DMS153 treated with DMSO at 0.1 percent for 48 hours (cell line): Measurements from ENCODE around the gene CDK10.

Source experiments
- DNase-seq: peaks from one replicate; lab custom pipeline; 2025; ENCODE audit not compliant: unreplicated experiment; lab: John Stamatoyannopoulos, UW

Gene CDK10

DNA sequence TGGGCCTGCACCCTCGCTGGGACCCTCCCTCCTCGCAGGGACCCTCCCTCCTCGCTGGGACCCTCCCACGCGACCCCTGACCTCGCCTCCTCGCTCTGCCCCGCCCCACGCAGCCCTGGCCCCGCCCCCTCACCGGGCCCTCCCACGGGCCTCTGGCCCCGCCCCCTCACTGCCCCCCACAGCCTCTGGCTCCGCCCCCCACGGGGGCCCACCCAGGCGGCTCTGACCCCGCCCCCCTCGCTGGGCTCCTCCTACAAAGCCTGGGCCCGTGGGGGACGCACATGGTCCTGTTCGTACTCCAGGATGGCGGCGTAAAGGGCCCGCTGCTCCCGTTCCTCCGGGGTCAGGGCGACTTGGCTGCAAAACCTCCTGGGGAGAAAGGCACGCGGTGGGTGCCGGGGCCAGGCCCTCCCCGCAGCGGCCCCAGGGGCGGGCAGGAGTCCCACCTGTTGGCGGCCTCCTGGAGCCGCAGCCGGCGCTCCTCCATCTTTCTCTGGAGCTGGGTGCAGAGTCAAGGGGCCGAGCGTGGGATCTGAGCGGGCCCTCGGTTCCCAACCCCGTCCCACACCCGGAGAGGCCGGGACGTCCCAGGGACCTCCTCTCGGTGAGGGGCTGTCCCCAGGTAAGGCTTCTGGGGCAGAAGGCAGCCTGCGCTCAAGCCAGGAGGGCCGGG is 25.2 kb downstream of the CDK10 start:
- DNase-seq, result no peak

- no peak for DNase-seq
Measured at GRCh38 chr16:89712274-89712781, 25.8 kb downstream of the CDK10 start.

DNA sequence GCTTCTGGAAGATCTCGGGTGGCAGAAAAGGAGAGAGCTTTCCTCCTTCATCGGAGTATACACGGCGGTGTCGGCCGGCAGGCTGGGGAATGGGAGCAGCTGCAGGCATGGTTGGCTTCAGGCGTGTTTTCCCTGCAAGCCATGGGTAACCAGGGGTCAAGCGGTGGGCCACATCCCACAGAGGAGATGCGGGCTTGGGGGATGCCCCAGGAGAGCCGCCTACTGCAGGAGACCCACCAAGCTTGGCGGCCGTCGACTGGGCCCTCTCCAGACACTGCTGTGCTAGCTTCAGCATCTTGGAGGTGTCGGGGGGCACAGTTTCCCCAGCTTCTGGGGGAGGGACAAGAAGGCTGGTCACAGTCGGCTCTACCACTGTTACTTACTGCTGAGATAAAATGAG is 30.0 kb downstream of the CDK10 start:
- no peak for DNase-seq

GRCh38 chr16:89716916-89717687 is 30.6 kb downstream of the CDK10 start:
- no peak for DNase-seq

GRCh38 chr16:89717688-89718505 is 31.4 kb downstream of the CDK10 start:
- DNase-seq, result no peak

DNA sequence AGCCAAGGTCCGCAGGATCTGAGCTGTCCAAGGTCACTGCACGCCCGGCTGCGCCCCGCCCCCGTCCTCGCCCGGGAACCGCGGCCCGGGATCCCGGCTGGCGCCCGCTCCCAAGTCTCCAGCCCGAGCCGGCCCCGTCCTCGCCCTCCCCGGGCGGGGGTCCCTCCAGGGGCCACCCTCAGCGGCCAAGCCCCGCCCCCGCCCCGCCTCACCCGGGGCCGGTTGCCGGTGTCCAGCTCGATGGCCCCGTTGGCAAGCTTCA is 34.0 kb downstream of the CDK10 start:
- DNase-seq, result no peak

- DNase-seq, result peak; percentile 21
Measured at GRCh38 chr16:89720813-89721545, 34.5 kb downstream of the CDK10 start, which contains the start of the genes VPS9D1 and ZNF276. Gene VPS9D1 (minus strand): TSS chr16:89720898. CDS start chr16:89720861, 37 bp downstream. Gene ZNF276 (plus strand): TSS chr16:89721537. CDS start chr16:89721641, 104 bp downstream.

DNA sequence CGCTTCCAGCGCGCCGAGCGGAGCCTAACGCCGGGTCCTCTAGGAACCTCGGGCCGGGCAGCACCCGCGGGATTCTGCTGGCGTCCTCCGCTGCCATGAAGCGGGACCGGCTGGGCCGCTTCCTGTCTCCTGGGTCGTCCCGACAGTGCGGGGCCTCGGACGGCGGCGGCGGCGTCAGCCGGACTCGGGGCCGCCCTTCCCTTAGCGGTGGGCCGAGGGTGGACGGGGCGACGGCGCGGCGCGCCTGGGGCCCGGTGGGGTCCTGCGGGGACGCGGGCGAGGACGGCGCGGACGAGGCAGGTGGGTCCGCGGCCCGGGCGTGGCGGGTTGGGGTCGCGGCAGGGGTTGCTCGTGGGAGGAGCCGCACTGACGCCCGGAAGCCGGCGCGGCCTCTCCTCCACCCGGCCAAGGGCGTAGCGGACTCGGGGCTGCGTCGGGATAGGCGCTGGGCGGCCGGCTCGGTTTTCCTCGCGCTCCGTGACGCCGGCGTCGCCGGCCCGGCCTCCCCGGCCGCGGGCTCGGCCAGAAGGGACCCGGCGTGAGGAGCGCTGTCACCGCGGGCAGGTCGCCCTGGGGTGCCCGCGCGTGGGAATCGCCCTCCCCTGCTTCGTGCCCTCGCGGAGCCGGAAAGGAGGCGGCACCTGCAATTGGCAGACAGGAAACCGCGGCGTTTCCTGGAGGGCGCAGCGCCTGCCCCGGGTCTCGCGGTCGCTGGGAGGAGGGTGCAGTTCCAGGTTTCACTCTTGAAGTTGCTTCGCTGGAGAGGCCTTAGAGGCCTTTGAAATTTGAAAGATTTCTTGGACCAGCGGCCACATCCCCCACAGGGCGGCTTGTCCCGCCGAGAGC is 35.3 kb downstream of the CDK10 start:
- DNase-seq, result peak; percentile 36

DNA sequence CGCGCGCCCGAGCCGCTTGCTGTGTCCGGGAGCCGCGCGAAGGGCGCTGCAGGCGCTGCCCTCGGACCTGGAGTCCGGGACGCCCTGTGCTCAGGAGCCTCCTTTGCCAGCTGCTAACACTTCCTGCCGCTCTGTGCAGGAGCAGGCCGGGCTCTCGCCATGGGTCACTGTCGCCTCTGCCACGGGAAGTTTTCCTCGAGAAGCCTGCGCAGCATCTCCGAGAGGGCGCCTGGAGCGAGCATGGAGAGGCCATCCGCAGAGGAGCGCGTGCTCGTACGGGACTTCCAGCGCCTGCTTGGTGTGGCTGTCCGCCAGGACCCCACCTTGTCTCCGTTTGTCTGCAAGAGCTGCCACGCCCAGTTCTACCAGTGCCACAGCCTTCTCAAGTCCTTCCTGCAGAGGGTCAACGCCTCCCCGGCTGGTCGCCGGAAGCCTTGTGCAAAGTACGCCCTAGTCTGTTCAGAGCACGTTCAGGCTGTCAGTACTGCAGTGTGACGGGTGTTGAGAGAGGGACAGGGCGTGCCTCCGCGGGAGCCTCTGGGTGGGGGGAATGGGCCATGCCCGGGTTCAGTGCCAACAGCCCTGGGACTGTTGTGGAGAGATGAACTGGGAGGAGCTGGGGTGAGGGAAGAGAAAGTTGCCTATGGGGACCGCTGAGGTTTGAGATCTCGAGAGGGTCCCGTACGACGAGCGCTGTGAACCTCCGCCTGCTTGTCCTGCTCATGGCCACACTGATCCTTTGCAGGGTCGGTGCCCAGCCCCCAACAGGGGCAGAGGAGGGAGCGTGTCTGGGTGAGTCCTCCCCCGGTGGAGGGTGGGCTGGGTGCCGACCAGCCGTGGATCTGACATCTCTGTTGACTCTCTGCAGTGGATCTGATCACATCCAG is 36.1 kb downstream of the CDK10 start:
- DNase-seq, result no peak

DNA sequence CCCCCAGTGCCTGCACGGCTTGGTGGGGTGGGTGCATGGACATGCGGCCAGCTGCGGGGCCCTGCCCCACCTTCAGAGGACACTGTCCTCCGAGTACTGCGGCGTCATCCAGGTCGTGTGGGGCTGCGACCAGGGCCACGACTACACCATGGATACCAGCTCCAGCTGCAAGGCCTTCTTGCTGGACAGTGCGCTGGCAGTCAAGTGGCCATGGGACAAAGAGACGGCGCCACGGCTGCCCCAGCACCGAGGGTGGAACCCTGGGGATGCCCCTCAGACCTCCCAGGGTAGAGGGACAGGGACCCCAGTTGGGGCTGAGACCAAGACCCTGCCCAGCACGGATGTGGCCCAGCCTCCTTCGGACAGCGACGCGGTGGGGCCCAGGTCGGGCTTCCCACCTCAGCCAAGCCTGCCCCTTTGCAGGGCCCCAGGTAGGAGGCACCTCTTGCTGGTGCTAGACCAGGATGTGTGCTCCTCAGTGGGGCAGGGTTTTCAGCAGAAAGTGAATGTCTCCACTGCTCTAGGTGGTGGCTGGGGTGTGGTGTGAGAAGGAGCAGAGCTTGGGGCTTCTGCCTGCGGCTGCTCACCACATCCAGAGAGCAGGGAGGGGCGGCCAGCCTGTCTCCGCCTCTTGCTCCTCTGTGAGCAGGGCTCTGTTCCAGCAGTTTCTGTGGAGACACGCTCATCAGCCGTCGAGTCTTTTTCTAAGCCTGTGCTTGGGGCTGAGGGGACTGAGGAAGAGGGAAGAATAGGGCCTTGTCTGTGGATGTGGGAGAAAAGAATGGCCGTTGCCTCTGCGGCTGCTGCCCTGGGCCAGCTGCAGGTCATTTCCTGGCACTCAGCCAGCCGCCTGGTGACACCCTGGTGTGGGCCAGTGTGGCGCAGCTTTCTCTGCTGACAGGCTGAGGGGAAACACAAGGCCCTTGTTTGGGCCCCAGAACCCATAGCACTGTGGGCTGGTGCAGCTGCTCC is 37.1 kb downstream of the CDK10 start:
- DNase-seq, result no peak

DNA sequence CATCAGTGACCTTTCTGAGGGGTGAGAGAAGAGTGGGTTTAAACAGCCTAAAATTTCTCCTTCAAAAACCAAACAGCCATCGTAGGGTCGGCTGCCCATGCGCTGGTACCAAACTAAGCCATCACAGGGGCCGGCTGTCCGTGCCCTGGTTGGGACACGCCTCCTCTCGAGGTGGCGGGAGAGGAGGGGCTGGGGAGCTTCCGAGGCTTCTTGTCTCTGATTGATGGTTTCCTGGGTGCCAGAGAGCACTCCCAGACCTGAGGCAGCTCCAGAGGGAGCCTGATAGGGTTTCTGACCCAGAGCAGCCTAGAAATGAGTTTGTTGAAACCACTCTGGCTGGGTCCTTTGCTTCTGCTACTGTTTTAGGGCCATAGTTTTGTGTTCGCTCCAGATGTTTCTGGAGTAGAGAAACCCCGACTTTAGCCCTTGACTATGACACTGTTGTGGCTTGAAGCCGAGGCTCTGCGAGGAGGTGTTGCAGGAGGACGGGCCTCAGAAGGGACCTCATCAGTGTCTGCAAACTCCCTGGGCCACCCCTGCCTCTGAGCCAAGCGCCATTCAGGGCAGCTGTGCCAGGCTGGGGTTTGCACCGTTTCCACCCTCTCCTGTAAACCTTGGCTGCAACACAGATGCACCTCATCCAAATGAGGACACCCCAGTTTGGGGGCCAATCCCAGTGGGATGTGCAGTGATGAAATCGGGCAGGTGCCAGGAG is 41.1 kb downstream of the CDK10 start:
- DNase-seq, result no peak

DNA sequence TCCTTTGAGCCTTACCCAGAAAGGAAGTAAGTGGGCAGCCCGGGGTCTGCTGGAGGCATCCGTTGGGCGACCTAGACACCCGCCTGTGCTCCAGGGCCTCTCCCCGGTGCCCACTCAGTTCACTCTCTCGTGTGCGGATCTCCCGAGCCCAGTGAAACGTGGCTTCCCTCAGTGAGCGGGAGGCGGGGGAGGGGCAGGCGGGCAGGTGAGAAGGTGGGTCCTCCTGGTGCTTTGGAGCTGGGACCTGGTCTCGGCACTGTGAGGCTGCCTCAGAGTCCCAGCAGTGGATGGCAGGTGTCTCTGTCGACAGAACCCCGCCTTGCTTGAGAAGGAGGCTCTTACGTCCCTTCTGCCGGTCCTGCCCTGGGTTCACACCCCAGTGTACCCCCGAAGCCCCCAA is 42.8 kb downstream of the CDK10 start:
- DNase-seq, result no peak

- DNase-seq, result no peak
Measured at GRCh38 chr16:89729863-89730593, 43.5 kb downstream of the CDK10 start.

DNA sequence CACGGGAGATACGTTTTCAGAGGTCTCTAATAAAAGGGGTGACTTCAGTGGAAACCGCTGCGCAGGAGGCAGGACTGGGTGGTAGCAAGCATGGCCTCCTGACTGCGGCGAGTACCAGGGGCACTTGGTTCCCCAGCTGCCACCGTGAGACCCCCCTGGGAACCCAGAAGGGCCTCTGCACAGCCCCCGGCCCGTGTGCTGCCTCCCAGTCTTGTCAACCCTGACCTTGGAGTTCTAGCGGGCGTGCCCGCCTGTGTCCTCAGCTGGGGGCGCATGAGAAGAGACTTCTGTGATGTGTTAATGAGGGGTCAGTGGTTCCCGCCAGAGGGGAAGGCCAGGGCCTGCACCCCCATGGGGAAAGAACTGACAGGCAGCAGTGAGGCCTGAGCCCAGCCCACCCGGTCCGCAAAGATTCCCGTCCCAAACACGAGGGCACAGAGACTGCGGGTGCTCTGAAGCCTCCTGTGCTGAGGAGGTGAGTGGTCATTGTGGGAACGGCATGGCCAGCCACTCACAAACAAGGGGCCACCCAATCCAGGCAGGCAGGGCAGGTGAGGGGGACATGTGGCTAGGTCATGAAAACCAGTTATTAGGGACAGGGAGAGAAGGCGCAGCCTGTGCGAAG is 44.2 kb downstream of the CDK10 start:
- DNase-seq, result no peak

DNA sequence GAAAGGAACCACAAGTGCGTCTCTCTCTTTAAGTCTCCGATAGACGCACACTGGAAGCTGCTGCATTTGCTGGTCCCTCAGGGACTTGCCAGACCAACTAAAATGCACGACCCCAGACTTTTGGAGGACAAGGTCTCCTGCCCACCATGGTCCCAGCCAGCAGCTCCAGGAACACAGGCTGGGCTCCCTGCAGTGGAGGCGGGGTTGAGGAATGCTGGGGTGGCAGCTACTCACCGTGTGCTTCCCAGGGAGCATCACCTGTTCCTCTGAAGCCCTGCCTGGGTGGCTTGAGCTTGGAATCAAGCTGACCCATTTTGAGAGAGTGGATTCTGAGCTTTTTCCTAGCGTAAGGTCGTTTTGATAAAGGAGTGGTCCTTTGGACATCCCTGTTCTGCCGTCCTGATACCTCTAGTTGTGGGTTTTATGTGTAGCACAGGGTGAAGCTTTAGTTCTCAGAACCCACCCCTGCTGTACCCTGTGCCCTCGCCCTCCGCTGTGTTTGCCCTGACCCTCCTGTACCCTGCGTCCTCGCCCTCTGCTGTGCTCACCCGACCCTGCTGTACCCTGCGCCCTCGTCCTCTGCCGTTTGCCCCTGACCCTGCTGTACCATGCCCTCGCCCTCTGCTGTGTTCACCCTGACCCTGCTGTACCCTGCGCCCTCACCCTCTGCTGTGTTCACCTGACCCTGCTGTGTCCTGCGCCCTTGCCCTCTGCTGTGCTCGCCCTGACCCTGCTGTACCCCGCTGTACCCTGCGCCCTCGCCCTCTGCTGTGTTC is 45.8 kb downstream of the CDK10 start:
- no peak for DNase-seq

DNA sequence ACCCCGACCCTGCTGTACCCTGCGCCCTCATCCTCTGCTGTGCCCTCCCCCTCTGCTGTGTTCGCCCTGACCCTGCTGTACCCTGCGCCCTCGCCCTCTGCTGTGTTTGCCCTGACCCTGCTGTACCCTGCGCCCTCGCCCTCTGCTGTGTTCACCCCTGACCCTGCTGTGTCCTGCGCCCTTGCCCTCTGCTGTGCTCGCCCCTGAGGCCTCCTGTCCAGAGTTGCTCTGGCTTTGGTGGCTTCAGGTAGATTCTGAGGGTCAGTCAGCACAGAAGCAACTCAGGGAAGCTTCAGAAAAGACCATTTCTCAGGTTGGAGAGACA is 46.4 kb downstream of the CDK10 start:
- DNase-seq, result no peak
